OCI-LY7 (cell line): ENCODE data around the gene LY6G6D. TPM values are rescaled to one million over a fixed set of nuclear protein-coding genes. Genes with fewer than 3 reads are reported as not detected.
A peak's percentile ranks its signal among the peaks of the same experiment; 100 is the strongest.

Experiments
- BruUV-seq: library from RNA; stranded (reverse); fragments of 400-500 nt; replicated peaks from 2 replicates; lab custom pipeline; 2021; lab: Mats Ljungman, UMichigan
- CTCF ChIA-PET: fragments of 300-600 bp; sonication (Branson Sonifier 250); formaldehyde crosslinking; loops from one replicate; lab custom pipeline; 2022; ENCODE audit warnings: antibody characterized with exemption; ENCODE audit not compliant: unreplicated experiment; lab: Charles Lee
- POLR2A ChIA-PET: fragments of 300-600 bp; sonication (Branson Sonifier 250); formaldehyde crosslinking; loops from one replicate; lab custom pipeline; 2022; ENCODE audit warnings: antibody characterized with exemption; lab: Charles Lee
- DNase-seq: peaks from one replicate; pipeline ENCODE4 v3.0.0-alpha.2; 2015; ENCODE audit warnings: low spot score
- H2AFZ ChIP-seq: fragments of 200-600 bp; sonication (generic), shearing (Covaris generic); 2 replicates; pipeline ENCODE4 v1.6.1; 2014; ENCODE audit warnings: mild to moderate bottlenecking, antibody characterized with exemption, low read length, moderate library complexity
- H3K27ac ChIP-seq: fragments of 200-600 bp; sonication (generic); 2 replicates; pipeline ENCODE4 v1.5.1; 2014; ENCODE audit warnings: mixed run types, low read depth, mild to moderate bottlenecking, moderate library complexity, low read length, inconsistent platforms; ENCODE audit not compliant: poor library complexity, severe bottlenecking
- H3K36me3 ChIP-seq: fragments of 200-600 bp; sonication (generic); 2 replicates; pipeline ENCODE4 v1.6.1; 2014; ENCODE audit warnings: mild to moderate bottlenecking, antibody characterized with exemption, low read length, moderate library complexity, mixed read lengths; ENCODE audit not compliant: insufficient read depth
- H3K4me1 ChIP-seq: fragments of 200-600 bp; sonication (generic); 2 replicates; pipeline ENCODE4 v1.5.1; 2014; ENCODE audit warnings: mild to moderate bottlenecking, low read length; ENCODE audit not compliant: insufficient read depth, poor library complexity, severe bottlenecking
- H3K4me2 ChIP-seq: fragments of 200-600 bp; sonication (generic); 2 replicates; pipeline ENCODE4 v1.6.1; 2014; ENCODE audit warnings: mild to moderate bottlenecking, low read length
- H3K4me3 ChIP-seq: fragments of 200-600 bp; sonication (generic); 2 replicates; pipeline ENCODE4 v1.5.1; 2014; ENCODE audit warnings: mild to moderate bottlenecking, low read depth, low read length; ENCODE audit not compliant: poor library complexity, severe bottlenecking
- H3K79me2 ChIP-seq: fragments of 200-600 bp; sonication (generic); 2 replicates; pipeline ENCODE4 v1.6.1; 2016; ENCODE audit warnings: low read depth, mild to moderate bottlenecking, low read length, moderate library complexity, mixed read lengths; ENCODE audit not compliant: insufficient read depth
- H3K9me2 ChIP-seq: fragments of 200-600 bp; sonication (generic); 2 replicates; pipeline ENCODE4 v1.6.1; 2016; ENCODE audit warnings: mild to moderate bottlenecking, low read length, mixed read lengths; ENCODE audit not compliant: insufficient read depth
- H3K9me3 ChIP-seq: fragments of 200-600 bp; sonication (generic); 2 replicates; pipeline ENCODE4 v1.6.1; 2014; ENCODE audit warnings: mild to moderate bottlenecking, mixed run types, low read length, mixed read lengths
- H4K20me1 ChIP-seq: fragments of 200-600 bp; sonication (generic); 2 replicates; pipeline ENCODE4 v1.6.1; 2014; ENCODE audit warnings: mild to moderate bottlenecking, antibody characterized with exemption, low read length, moderate library complexity, mixed read lengths; ENCODE audit not compliant: insufficient read depth
- CTCF ChIP-seq: fragments of 200-600 bp; sonication (generic); conservative IDR thresholded peaks from 2 replicates; pipeline ENCODE4 v1.5.1; 2014; ENCODE audit warnings: mild to moderate bottlenecking, antibody characterized with exemption, low read length, moderate library complexity, mixed read lengths
- EZH2phosphoT487 ChIP-seq: fragments of 200-600 bp; sonication (generic); IDR thresholded peaks from 2 replicates; pipeline ENCODE4 v1.6.1; 2018; ENCODE audit warnings: low read depth, borderline replicate concordance, mild to moderate bottlenecking, mixed run types, antibody characterized with exemption, low read length, moderate library complexity, mixed read lengths
- intact Hi-C: fragments of 100-400 bp; cut with micrococcal nuclease; formaldehyde crosslinking; loops from one replicate; pipeline ENCODE4 v1.10.0; 2022; ENCODE audit not compliant: unreplicated experiment
- total RNA-seq, 2 experiments: library from RNA; depleted of rRNA in 1 of 2; stranded (reverse); fragments of >200 nt in 1 of 2; shearing (Covaris generic) in 1 of 2; gene quantifications; 2 replicates each; pipeline ENCODE4 v1.2.3, GENCODE V29; 2014 to 2022

The LY6G6D gene
- total RNA-seq, 2 experiments from 2014 or later = not detected

- H3K4me2 ChIP-seq = no peak overlapping the region
- H3K4me3 ChIP-seq = no peak overlapping the region
- intact Hi-C loops = no loop called here
- no peak for TF ChIP-seq EZH2phosphoT487
- TF ChIP-seq CTCF = no peak
- ChIA-PET POLR2A (no interaction called here), CTCF (no interaction called here)
- no peaks in the 10 kb centered on the region for H4K20me1 ChIP-seq
- H3K4me1 ChIP-seq = no peaks in the 10 kb centered on the region
- no peak overlapping the region for H2AFZ ChIP-seq
- H3K9me2 ChIP-seq = no peaks in the 10 kb centered on the region
- H3K79me2 ChIP-seq = no peaks in the 10 kb centered on the region
- H3K27ac ChIP-seq = no peak overlapping the region
- no TSS peak for BruUV-seq
- no peaks in the 10 kb centered on the region for H3K9me3 ChIP-seq
- peaks cover 77% of the 10 kb centered on the region for H3K36me3 ChIP-seq
- no peak for DNase-seq
Observed at GRCh38 chr6:31762878-31763618, 47.9 kb downstream of the LY6G6D start.

DNA sequence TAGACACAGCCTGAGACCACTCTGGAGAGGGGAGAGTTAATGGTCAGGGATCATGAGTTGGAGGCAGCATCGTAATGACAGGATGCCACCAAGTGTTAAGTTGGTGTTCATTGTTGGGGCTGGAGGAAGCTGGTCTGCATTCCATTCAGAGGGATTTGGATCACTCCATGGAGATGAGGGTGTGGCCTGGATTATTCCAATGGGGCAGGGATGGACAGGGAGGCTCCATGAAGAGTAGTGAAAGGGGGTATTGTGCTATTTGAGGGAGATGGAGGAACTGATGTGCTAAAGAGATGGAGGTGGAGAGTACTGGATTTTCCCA is 48.4 kb downstream of the LY6G6D start:
- DNase-seq = no peak
- ChIA-PET CTCF (no interaction called here), POLR2A (no interaction called here)
- H3K4me2 ChIP-seq = no peak overlapping the region
- H2AFZ ChIP-seq = no peak overlapping the region
- H3K79me2 ChIP-seq = no peaks in the 10 kb centered on the region
- TF ChIP-seq EZH2phosphoT487 (no peak), CTCF (no peak)
- H4K20me1 ChIP-seq = no peaks in the 10 kb centered on the region
- no TSS peak for BruUV-seq
- no peaks in the 10 kb centered on the region for H3K9me3 ChIP-seq
- no peaks in the 10 kb centered on the region for H3K9me2 ChIP-seq
- no peak overlapping the region for H3K27ac ChIP-seq
- H3K4me3 ChIP-seq = no peak overlapping the region
- no peaks in the 10 kb centered on the region for H3K4me1 ChIP-seq
- intact Hi-C loops = no loop called here
- peaks cover 72% of the 10 kb centered on the region for H3K36me3 ChIP-seq

DNA sequence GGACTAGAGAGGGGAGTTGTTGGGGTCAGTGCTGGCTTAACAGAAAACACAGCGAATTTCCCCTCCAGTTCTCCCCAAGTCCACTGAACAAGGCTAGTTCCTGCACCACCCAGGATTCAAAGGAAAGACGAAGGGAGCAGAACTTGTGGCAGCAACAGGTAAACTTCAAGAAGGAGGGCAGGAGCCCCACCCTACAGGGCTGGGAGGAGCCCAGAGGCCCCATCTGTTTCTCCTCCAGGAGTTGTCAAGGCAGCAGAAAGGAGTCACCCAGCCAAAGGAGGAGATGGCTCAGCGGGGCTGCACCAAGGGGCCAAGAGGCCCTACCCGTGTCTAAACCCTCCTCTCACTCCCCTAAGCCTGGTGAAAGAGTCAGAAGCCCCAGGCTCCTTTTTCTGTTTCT is 49.0 kb downstream of the LY6G6D start:
- CTCF ChIA-PET = no interaction called here
- TF ChIP-seq EZH2phosphoT487 (no peak), CTCF (no peak)
- POLR2A ChIA-PET = no interaction called here
- Histone ChIP-seq H3K4me2 (no peak overlapping the region), H3K4me1 (no peaks in the 10 kb centered on the region), H4K20me1 (no peaks in the 10 kb centered on the region), H3K27ac (no peak overlapping the region), H3K4me3 (no peak overlapping the region), H3K9me2 (no peaks in the 10 kb centered on the region), H3K9me3 (no peaks in the 10 kb centered on the region), H2AFZ (no peak overlapping the region), H3K36me3 (peaks cover 65% of the 10 kb centered on the region), H3K79me2 (no peaks in the 10 kb centered on the region)
- intact Hi-C loops = no loop called here
- TSS peak; percentile 80 for BruUV-seq
- no peak for DNase-seq
